HCT116 (cell line): ENCODE measurements around the gene CIRBP.

Experiments
- CEBPB ChIP-seq: IDR thresholded peaks from 2 replicates; pipeline ENCODE4 v1.6.1; 2012; ENCODE audit warnings: low read depth
- CTCF ChIP-seq, 3 experiments: fragments of 200-600 bp in 1 of 3; sonication (generic) in 1 of 3; IDR thresholded peaks in 2 of 3; conservative IDR thresholded peaks in 1 of 3; 2 replicates each; pipeline ENCODE4 v1.5.1; 2012 to 2017; ENCODE audit warnings: low read depth in 2 of 3, low read length in 2 of 3, antibody characterized with exemption in 1 of 3, borderline replicate concordance in 1 of 3, control low read depth in 1 of 3, mild to moderate bottlenecking in 1 of 3, mixed read lengths in 1 of 3, mixed run types in 1 of 3, moderate library complexity in 1 of 3; ENCODE audit not compliant: insufficient read depth in 1 of 3
- ELF1 ChIP-seq: IDR thresholded peaks from 2 replicates; pipeline ENCODE4 v1.6.1; 2012; ENCODE audit warnings: low read depth, borderline replicate concordance
- EZH2 ChIP-seq: fragments of 200-600 bp; sonication (generic); IDR thresholded peaks from 2 replicates; pipeline ENCODE4 v1.6.1; 2017; ENCODE audit warnings: antibody characterized with exemption, mixed run types
- EZH2phosphoT487 ChIP-seq: fragments of 200-600 bp; IDR thresholded peaks from 2 replicates; pipeline ENCODE4 v1.6.1; 2018; ENCODE audit warnings: antibody characterized with exemption, borderline replicate concordance
- FOSL1 ChIP-seq: IDR thresholded peaks from 2 replicates; pipeline ENCODE4 v1.6.1; 2012; ENCODE audit warnings: low read depth
- POLR2A ChIP-seq: IDR thresholded peaks from 2 replicates; pipeline ENCODE4 v1.7.0; 2011; ENCODE audit warnings: borderline replicate concordance; ENCODE audit not compliant: insufficient read depth, insufficient read length; ENCODE audit errors: extremely low read depth
- REST ChIP-seq: IDR thresholded peaks from 2 replicates; pipeline ENCODE4 v1.6.1; 2012; ENCODE audit warnings: low read depth
- ZBTB33 ChIP-seq: IDR thresholded peaks from 2 replicates; pipeline ENCODE4 v1.6.1; 2011; ENCODE audit warnings: mild to moderate bottlenecking, low read length, moderate library complexity; ENCODE audit not compliant: insufficient replicate concordance; ENCODE audit errors: extremely low read depth

- no peak for TF ChIP-seq POLR2A
- TF ChIP-seq CTCF (IDR thresholded peaks at IDR 0.05 in 2 of 3, conservative IDR thresholded peaks at IDR 0.05 in 1 of 3; ENCODE audit: borderline replicate concordance in 1 of 3, insufficient read depth in 1 of 3, low read depth in 2 of 3, low read length in 2 of 3): no peak
- TF ChIP-seq FOSL1: no peak; the same call in 1 of the 2 replicates
- no peak for TF ChIP-seq EZH2phosphoT487
- TF ChIP-seq ELF1: no peak
- TF ChIP-seq EZH2: no peak
- TF ChIP-seq ZBTB33: no peak
- no peak for TF ChIP-seq REST
- no peak for TF ChIP-seq CEBPB
These were observed 16.8 kb upstream of the CIRBP start for GRCh38 chr19:1252221-1252820.
